AG04449 (cell line): Measurements from ENCODE around the gene PRKCH.

Experiments used
- CTCF ChIA-PET: fragments of 350-600 bp; formaldehyde crosslinking; extraction: SDS; loops from one replicate; lab custom pipeline; 2021; ENCODE audit warnings: antibody characterized with exemption; lab: Yijun Ruan, JAX
- POLR2A ChIA-PET: fragments of 400-600, 350-600 bp; formaldehyde crosslinking; extraction: SDS; loops from one replicate; lab custom pipeline; 2020; ENCODE audit warnings: antibody characterized with exemption, inconsistent platforms; lab: Yijun Ruan, JAX
- DNase-seq: peaks from one replicate; pipeline ENCODE4 v3.0.0-alpha.2; 2010; ENCODE audit warnings: low read depth, low spot score
- H3K4me3 ChIP-seq: 2 replicates; pipeline ENCODE4 v1.5.1; 2011; ENCODE audit warnings: low read depth, mild to moderate bottlenecking, control low read depth, low read length
- TF ChIP-seq, protein P1 (sequence below): IDR thresholded peaks from one replicate; pipeline ENCODE4 v1.5.1; 2011; ENCODE audit warnings: mild to moderate bottlenecking, moderate library complexity, low read length, control low read depth, inconsistent platforms; ENCODE audit not compliant: insufficient read depth; ENCODE audit errors: missing control alignments

Gene PRKCH

GRCh38 chr14:61434311-61434710 is 112.9 kb downstream of the PRKCH start:
- POLR2A ChIA-PET = no interaction called here

DNA sequence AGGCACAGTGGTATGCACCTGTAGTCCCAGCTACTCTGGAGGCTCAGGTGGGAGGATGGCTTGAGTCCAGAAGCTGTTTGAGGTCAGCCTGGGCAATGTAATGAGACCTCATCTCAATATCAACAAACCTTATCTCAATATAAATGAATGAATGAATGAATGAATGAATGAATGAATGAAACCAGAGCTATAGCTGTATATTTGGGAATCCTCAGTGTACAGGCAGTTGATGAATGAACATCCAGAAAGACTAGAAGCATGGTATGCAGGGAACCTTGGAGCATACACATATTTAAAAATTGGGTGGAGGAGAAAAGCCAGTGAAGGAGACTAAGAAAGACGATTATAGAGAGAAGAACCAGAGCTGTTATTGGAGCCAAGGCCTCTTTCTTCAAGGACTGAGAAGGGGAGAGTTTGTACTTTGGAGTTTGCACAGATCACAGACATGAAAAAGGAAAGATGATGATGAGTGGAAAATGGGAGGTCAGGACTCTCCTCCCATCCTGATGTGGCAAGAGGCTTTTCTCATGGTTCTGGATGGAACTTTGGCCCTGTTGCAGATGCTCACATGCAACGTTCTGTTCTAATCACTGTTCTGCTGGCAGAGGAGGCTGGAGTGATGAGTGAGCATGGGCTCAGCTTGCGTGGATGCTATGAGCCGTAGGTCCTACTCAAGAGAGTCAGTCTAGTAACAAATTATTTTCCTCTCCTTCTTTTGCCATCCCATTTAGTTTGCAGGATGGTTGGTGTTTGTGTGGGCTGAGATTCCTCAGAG is 114.4 kb downstream of the PRKCH start:
- H3K4me3 ChIP-seq = no peak overlapping the region
- TF ChIP-seq, protein P1, sequence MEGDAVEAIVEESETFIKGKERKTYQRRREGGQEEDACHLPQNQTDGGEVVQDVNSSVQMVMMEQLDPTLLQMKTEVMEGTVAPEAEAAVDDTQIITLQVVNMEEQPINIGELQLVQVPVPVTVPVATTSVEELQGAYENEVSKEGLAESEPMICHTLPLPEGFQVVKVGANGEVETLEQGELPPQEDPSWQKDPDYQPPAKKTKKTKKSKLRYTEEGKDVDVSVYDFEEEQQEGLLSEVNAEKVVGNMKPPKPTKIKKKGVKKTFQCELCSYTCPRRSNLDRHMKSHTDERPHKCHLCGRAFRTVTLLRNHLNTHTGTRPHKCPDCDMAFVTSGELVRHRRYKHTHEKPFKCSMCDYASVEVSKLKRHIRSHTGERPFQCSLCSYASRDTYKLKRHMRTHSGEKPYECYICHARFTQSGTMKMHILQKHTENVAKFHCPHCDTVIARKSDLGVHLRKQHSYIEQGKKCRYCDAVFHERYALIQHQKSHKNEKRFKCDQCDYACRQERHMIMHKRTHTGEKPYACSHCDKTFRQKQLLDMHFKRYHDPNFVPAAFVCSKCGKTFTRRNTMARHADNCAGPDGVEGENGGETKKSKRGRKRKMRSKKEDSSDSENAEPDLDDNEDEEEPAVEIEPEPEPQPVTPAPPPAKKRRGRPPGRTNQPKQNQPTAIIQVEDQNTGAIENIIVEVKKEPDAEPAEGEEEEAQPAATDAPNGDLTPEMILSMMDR = no peak
- POLR2A ChIA-PET = no interaction called here
- no peak for DNase-seq
- CTCF ChIA-PET = interaction anchor here (0.7 kb wide), 1 partner anchor 20 kb away, joined by 3 read pairs; no protein-coding TSS in a partner anchor

More at GRCh38 chr14:61434311-61434710, 112.9 kb downstream of the PRKCH start:
- no peak overlapping the region for H3K4me3 ChIP-seq
- CTCF ChIA-PET = interaction anchor here (0.9 kb wide), 1 partner anchor 138 kb away, joined by 4 read pairs; no protein-coding TSS in a partner anchor
- TF ChIP-seq, protein P1 = no peak
- DNase-seq = no peak

- ChIA-PET POLR2A (no interaction called here), CTCF (interaction anchor here (2.0 kb wide), 1 partner anchor 423 kb away, joined by 5 read pairs; no protein-coding TSS in a partner anchor)
- H3K4me3 ChIP-seq = no peak overlapping the region
- DNase-seq = no peak
- TF ChIP-seq, protein P1 = no peak
These were observed 116.0 kb downstream of the PRKCH start for GRCh38 chr14:61437381-61437780.

DNA sequence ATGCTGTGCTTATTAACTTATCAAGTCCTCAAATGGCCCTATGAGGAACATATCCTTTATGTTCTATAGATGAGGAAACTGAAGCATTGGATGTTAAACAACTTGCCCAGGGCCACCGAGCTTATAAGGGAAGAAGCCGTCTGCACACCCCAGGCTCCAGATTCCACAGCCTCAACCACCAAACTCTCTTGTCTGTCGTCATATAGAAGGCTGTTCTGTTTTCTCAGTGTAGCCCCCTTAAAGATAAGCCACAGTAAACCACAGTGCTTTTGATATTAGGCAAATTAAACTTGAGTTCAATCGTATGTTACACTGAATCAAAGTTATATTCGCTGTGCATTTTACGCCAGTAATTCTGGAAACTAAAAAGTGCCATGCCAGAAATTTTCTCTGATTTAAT is 116.7 kb downstream of the PRKCH start:
- POLR2A ChIA-PET = no interaction called here
- CTCF ChIA-PET = interaction anchor here (1.0 to 2.0 kb wide), 2 partner anchors 400 to 423 kb away, joined by 4 to 5 read pairs; no protein-coding TSS in a partner anchor
- H3K4me3 ChIP-seq = no peak overlapping the region
- TF ChIP-seq, protein P1 = no peak
- DNase-seq = no peak

DNA sequence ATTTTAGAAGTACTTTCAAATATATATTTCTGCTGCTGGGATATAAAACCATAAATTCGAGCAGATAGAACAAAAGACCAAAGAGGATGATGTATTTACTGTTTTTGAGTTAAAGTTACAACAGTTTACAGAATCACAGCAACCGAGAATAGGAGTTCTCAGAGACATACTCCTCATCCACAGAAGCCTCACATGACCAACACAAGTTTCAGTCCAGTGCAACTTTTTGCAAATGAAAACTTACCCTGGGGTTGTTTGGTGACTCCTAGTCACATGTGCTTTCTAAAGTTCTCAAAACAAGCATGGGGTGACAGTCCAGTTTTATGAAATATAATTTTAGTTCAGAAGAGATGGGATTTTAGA is 117.1 kb downstream of the PRKCH start:
- POLR2A ChIA-PET = no interaction called here
- CTCF ChIA-PET = interaction anchor here (1.0 to 2.0 kb wide), 3 partner anchors 142 to 422 kb away, joined by 3 to 5 read pairs (median 4); no protein-coding TSS in a partner anchor

More for the DNA sequence above, 117.1 kb downstream of the PRKCH start:
- TF ChIP-seq, protein P1 = no peak
- DNase-seq = no peak
- H3K4me3 ChIP-seq = no peak overlapping the region
